Uterus (tissue), 4 donors: ENCODE data around the gene RAE1. TPM values are rescaled to one million over a fixed set of nuclear protein-coding genes. Genes with fewer than 3 reads are reported as not detected.

Experiments
- DNase-seq, 2 donors: peaks; one replicate each; pipeline ENCODE4 v3.0.0-alpha.2; 2019 to 2020
- H3K27ac ChIP-seq, 2 donors: fragments of 200-600 bp; sonication (generic); 1 replicate in 1 of 2; 2 replicates in 1 of 2; pipeline ENCODE4 v1.5.1; 2016 to 2018
- H3K27me3 ChIP-seq, 2 donors: fragments of 200-600 bp; sonication (generic); one replicate each; pipeline ENCODE4 v1.5.1; 2018 to 2019; ENCODE audit warnings: control low read depth in 1 of 2
- H3K36me3 ChIP-seq, 2 donors: fragments of 200-600 bp; sonication (generic); one replicate each; pipeline ENCODE4 v1.5.1; 2019; ENCODE audit warnings: control low read depth in 1 of 2
- H3K4me1 ChIP-seq, 2 donors: fragments of 200-600 bp; sonication (generic); one replicate each; pipeline ENCODE4 v1.5.1; 2018 to 2019; ENCODE audit warnings: control low read depth in 1 of 2
- H3K4me3 ChIP-seq, 2 donors: fragments of 200-600 bp; sonication (generic); 1 replicate in 1 of 2; 2 replicates in 1 of 2; pipeline ENCODE4 v1.5.1; 2018 to 2019; ENCODE audit warnings: mild to moderate bottlenecking in 1 of 2
- H3K9me3 ChIP-seq, 2 donors: fragments of 200-600 bp; sonication (generic); one replicate each; pipeline ENCODE4 v1.5.1; 2019; ENCODE audit warnings: control low read depth in 1 of 2
- POLR2A ChIP-seq, 2 donors: fragments of 450-650 bp; IDR thresholded peaks; one replicate each; pipeline ENCODE4 v1.6.1; 2016; ENCODE audit warnings: antibody characterized with exemption in 2 of 2, mild to moderate bottlenecking in 1 of 2, moderate library complexity in 1 of 2
- intact Hi-C: fragments of 100-400 bp; cut with DNase I; formaldehyde crosslinking; loops from one replicate; pipeline ENCODE4 v1.15.1; 2023; ENCODE audit warnings: low total_unique reads
- total RNA-seq, 4 donors: library from RNA; depleted of rRNA in 3 of 4; stranded (reverse); fragments of >200 nt in 3 of 4; gene quantifications; one replicate each; pipeline versions ENCODE4 v1.1.0 to v1.2.4, GENCODE V29; 2014 to 2023
- TF ChIP-seq, protein P1 (sequence below), 4 experiments: fragments of 200-600 bp in 2 of 4; fragments of 450-650 bp in 2 of 4; sonication (generic) in 2 of 4; IDR thresholded peaks; one replicate each; pipeline ENCODE4 v1.5.1; 2016 to 2019; ENCODE audit warnings: antibody characterized with exemption in 4 of 4, mild to moderate bottlenecking in 2 of 4, moderate library complexity in 1 of 4
- donor health status: DM: yes; HTN: yes; CAD: no.

RAE1 gene
- total RNA-seq, 4 donors from 2014 or later, result 23.4 to 72.0 (median 36.0) TPM

DNA sequence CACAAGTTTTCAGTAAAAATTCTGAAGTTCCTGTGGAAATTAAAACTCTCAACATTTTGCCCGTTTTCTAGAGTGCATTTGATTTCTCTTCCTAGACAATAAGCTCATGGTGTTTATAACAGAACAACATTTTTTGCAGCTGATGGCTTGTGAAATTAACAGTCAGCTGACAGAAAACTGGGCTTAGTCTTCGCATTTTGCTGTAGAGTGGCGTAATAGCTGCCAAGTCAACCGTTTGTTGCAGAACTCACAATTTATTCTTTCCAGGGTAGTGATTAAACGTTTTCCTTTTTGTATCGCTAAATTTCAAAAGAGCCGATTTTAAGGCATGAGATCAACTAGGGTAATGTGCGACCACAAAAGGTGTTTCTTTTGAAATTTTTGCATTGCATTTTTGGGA, 20.1 kb upstream of the RAE1 start:
- Histone ChIP-seq H3K4me3 (no peak overlapping the region), H3K36me3 (no peaks in the 10 kb centered on the region), H3K27ac (no peak overlapping the region), H3K4me1 (no peaks in the 10 kb centered on the region), H3K9me3 (no peaks in the 10 kb centered on the region), H3K27me3 (peaks cover 0 to 27% of the 10 kb centered on the region in 2 donors)
- no peak for DNase-seq
- TF ChIP-seq, protein P1, sequence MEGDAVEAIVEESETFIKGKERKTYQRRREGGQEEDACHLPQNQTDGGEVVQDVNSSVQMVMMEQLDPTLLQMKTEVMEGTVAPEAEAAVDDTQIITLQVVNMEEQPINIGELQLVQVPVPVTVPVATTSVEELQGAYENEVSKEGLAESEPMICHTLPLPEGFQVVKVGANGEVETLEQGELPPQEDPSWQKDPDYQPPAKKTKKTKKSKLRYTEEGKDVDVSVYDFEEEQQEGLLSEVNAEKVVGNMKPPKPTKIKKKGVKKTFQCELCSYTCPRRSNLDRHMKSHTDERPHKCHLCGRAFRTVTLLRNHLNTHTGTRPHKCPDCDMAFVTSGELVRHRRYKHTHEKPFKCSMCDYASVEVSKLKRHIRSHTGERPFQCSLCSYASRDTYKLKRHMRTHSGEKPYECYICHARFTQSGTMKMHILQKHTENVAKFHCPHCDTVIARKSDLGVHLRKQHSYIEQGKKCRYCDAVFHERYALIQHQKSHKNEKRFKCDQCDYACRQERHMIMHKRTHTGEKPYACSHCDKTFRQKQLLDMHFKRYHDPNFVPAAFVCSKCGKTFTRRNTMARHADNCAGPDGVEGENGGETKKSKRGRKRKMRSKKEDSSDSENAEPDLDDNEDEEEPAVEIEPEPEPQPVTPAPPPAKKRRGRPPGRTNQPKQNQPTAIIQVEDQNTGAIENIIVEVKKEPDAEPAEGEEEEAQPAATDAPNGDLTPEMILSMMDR (IDR thresholded peaks at IDR 0.05), result no peak
- TF ChIP-seq POLR2A (IDR thresholded peaks at IDR 0.05), result no peak
- intact Hi-C loops, result no loop called here

DNA sequence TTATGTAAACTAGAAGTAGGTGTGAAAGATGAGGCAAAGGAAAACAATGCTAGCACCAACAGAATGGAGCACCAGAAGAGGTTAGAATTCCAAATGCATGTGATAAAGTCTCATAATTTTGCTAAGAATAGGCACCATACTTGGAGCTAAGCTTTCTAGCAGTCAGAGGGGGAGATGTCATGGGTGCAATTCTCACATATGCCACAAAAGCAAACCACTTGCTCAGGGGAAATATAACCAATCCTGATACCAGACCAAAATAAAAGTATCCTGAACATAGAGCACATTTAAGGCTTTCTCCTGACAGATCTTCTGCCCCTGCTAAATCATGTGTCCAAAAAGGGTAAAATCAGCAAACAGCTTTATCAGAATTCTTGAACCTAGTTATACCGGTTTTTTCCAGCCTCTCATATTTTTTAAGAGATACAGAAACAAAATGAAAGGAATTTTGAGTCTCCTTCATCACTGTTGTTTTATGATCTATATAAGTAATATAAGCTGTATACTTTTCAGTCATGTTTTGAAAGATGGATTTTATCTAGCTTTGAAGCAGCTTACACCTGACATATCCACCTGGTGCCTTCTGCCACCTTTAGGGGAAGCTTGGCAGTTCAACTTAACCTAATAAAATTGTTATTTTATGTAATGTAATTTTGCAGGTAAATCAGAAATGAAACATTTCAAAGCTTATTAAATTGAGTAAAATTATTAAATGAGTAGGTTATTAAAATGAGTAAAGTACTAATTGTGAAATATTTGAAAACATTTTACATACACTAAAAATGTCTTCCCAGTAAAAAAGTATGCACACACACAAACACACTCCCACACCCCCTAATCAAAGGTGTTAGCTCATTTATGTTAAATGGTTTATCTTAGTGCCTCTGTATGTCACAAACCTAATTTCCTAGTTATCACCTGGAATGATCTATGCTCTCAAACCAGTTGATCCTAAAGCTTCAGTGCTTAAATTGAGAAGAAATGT, 18.7 kb upstream of the RAE1 start:
- TF ChIP-seq POLR2A (IDR thresholded peaks at IDR 0.05), result no peak
- TF ChIP-seq, protein P1 (IDR thresholded peaks at IDR 0.05), result no peak
- no peak overlapping the region for H3K4me3 ChIP-seq
- DNase-seq, result no peak
- peaks cover 0 to 27% of the 10 kb centered on the region in 2 donors for H3K27me3 ChIP-seq
- no peaks in the 10 kb centered on the region for H3K9me3 ChIP-seq
- no peaks in the 10 kb centered on the region for H3K36me3 ChIP-seq
- intact Hi-C loops, result no loop called here
- H3K4me1 ChIP-seq, result no peaks in the 10 kb centered on the region
- no peak overlapping the region for H3K27ac ChIP-seq

DNA sequence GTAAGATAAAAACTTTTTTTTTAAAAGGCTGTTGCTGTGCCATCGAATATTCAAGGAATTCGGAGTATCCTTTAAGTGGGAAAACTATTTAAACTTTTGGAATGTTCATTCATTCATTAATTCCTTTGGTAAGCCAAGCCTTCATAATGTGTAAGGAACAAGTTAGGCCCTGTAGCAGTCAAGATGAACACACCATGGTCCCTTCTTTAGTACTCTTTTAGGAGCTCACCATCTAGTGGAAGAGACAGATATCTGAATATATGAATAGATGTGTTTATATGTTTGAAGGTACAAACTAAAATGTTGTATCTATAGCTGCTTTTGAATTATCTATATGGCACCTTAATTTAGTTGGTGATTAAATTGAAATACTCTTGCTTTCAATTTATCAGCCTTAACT, 15.7 kb upstream of the RAE1 start:
- Histone ChIP-seq H3K4me3 (no peak overlapping the region), H3K27ac (no peak overlapping the region), H3K36me3 (no peaks in the 10 kb centered on the region), H3K9me3 (no peaks in the 10 kb centered on the region), H3K27me3 (peaks cover 0 to 38% of the 10 kb centered on the region in 2 donors), H3K4me1 (no peaks in the 10 kb centered on the region)
- DNase-seq, result no peak
- TF ChIP-seq, protein P1 (IDR thresholded peaks at IDR 0.05), result no peak
- no peak for TF ChIP-seq POLR2A (IDR thresholded peaks at IDR 0.05)
- intact Hi-C loops, result no loop called here

GRCh38 chr20:57341663-57342062, 9.4 kb upstream of the RAE1 start:
- Histone ChIP-seq H3K4me1 (no peaks in the 10 kb centered on the region), H3K36me3 (no peaks in the 10 kb centered on the region), H3K4me3 (no peak overlapping the region), H3K9me3 (no peaks in the 10 kb centered on the region), H3K27me3 (peaks cover 0 to 16% of the 10 kb centered on the region in 2 donors), H3K27ac (no peak overlapping the region)
- no peak for DNase-seq
- TF ChIP-seq POLR2A (IDR thresholded peaks at IDR 0.05), result no peak
- TF ChIP-seq, protein P1 (IDR thresholded peaks at IDR 0.05), result no peak
- intact Hi-C loops, result no loop called here

- no peak overlapping the region for H3K4me3 ChIP-seq
- peaks cover 0 to 12% of the 10 kb centered on the region in 2 donors for H3K27me3 ChIP-seq
- intact Hi-C loops, result no loop called here
- H3K27ac ChIP-seq, result no peak overlapping the region
- DNase-seq, result no peak
- H3K36me3 ChIP-seq, result no peaks in the 10 kb centered on the region
- H3K4me1 ChIP-seq, result no peaks in the 10 kb centered on the region
- no peaks in the 10 kb centered on the region for H3K9me3 ChIP-seq
- TF ChIP-seq, protein P1 (IDR thresholded peaks at IDR 0.05), result no peak
- TF ChIP-seq POLR2A (IDR thresholded peaks at IDR 0.05), result no peak
Measured at GRCh38 chr20:57342829-57343228, 8.2 kb upstream of the RAE1 start.
